ENCODE measurements around the gene ERBIN. TPM values are rescaled to one million over a fixed set of nuclear protein-coding genes. Genes with fewer than 3 reads are reported as not detected.
"Not testable (repeated sequence)": the region's sequence is repeated elsewhere in the genome, so short reads cannot be mapped to it uniquely, and the experiment has no call there.

Gene ERBIN
- total RNA-seq, 2 experiments from 2014 or later: 42.6 to 47.0 TPM

GRCh38 chr5:65900746-65901145 lies 25.6 kb upstream of the ERBIN start:
- no peak for DNase-seq
- POLR2A ChIA-PET: no interaction called here
- Mint-ChIP-seq H3K9me3 (no peaks in the 10 kb centered on the region), H3K27ac (no peak overlapping the region), H3K4me1 (ENCODE audit: low read depth) (no peaks in the 10 kb centered on the region), H3K4me3 (no peak overlapping the region), H3K36me3 (no peaks in the 10 kb centered on the region), H3K27me3 (no peaks in the 10 kb centered on the region)
- CTCF ChIA-PET: no interaction called here
- intact Hi-C loops (cut with micrococcal nuclease): no loop called here

GRCh38 chr5:65902104-65902503 lies 24.3 kb upstream of the ERBIN start:
- Mint-ChIP-seq H3K4me1 (ENCODE audit: low read depth) (no peaks in the 10 kb centered on the region), H3K36me3 (no peaks in the 10 kb centered on the region), H3K27ac (no peak overlapping the region), H3K9me3 (no peaks in the 10 kb centered on the region), H3K27me3 (no peaks in the 10 kb centered on the region), H3K4me3 (no peak overlapping the region)
- no peak for DNase-seq
- ChIA-PET CTCF (interaction anchor here (0.7 kb wide), 1 partner anchor 41 kb away, joined by 3 read pairs; no protein-coding TSS in a partner anchor), POLR2A (no interaction called here)
- intact Hi-C loops (cut with micrococcal nuclease): no loop called here

- ChIA-PET POLR2A (no interaction called here), CTCF (no interaction called here)
- Mint-ChIP-seq H3K27ac (no peak overlapping the region), H3K36me3 (no peaks in the 10 kb centered on the region), H3K4me3 (no peak overlapping the region), H3K9me3 (no peaks in the 10 kb centered on the region), H3K27me3 (no peaks in the 10 kb centered on the region), H3K4me1 (ENCODE audit: low read depth) (no peaks in the 10 kb centered on the region)
- no peak for DNase-seq
- intact Hi-C loops (cut with micrococcal nuclease): no loop called here
Measured at GRCh38 chr5:65903581-65903980, 22.8 kb upstream of the ERBIN start.

GRCh38 chr5:65906256-65906655 lies 20.1 kb upstream of the ERBIN start:
- H3K27me3 Mint-ChIP-seq: no peaks in the 10 kb centered on the region
- no peak overlapping the region for H3K27ac Mint-ChIP-seq
- DNase-seq: no peak
- POLR2A ChIA-PET: interaction anchor here (0.7 kb wide), 1 partner anchor 20 kb away, joined by 3 read pairs; no protein-coding TSS in a partner anchor
- H3K4me3 Mint-ChIP-seq: no peak overlapping the region
- H3K4me1 Mint-ChIP-seq (ENCODE audit: low read depth): no peaks in the 10 kb centered on the region
- CTCF ChIA-PET: no interaction called here
- no peaks in the 10 kb centered on the region for H3K9me3 Mint-ChIP-seq
- intact Hi-C loops (cut with micrococcal nuclease): no loop called here
- no peaks in the 10 kb centered on the region for H3K36me3 Mint-ChIP-seq

GRCh38 chr5:65907135-65907534 lies 19.2 kb upstream of the ERBIN start:
- POLR2A ChIA-PET: no interaction called here
- Mint-ChIP-seq H3K4me3 (no peak overlapping the region), H3K9me3 (no peaks in the 10 kb centered on the region), H3K27me3 (no peaks in the 10 kb centered on the region), H3K27ac (no peak overlapping the region), H3K4me1 (ENCODE audit: low read depth) (no peaks in the 10 kb centered on the region), H3K36me3 (no peaks in the 10 kb centered on the region)
- intact Hi-C loops (cut with micrococcal nuclease): no loop called here
- CTCF ChIA-PET: interaction anchor here (0.6 kb wide), 1 partner anchor 54 kb away, joined by 3 read pairs; no protein-coding TSS in a partner anchor
- no peak for DNase-seq

GRCh38 chr5:65910711-65911110 lies 15.7 kb upstream of the ERBIN start:
- Mint-ChIP-seq H3K4me3 (no peak overlapping the region), H3K36me3 (no peaks in the 10 kb centered on the region), H3K27me3 (no peaks in the 10 kb centered on the region), H3K9me3 (no peaks in the 10 kb centered on the region), H3K27ac (no peak overlapping the region), H3K4me1 (ENCODE audit: low read depth) (no peaks in the 10 kb centered on the region)
- CTCF ChIA-PET: no interaction called here
- POLR2A ChIA-PET: no interaction called here
- DNase-seq: no peak
- intact Hi-C loops (cut with micrococcal nuclease): no loop called here

GRCh38 chr5:65912311-65912710 lies 14.1 kb upstream of the ERBIN start:
- POLR2A ChIA-PET: no interaction called here

GRCh38 chr5:65913519-65913918 lies 12.9 kb upstream of the ERBIN start:
- intact Hi-C loops (cut with micrococcal nuclease): no loop called here
- Mint-ChIP-seq H3K9me3 (no peaks in the 10 kb centered on the region), H3K4me1 (ENCODE audit: low read depth) (no peaks in the 10 kb centered on the region), H3K27ac (no peak overlapping the region), H3K36me3 (no peaks in the 10 kb centered on the region), H3K27me3 (no peaks in the 10 kb centered on the region), H3K4me3 (no peak overlapping the region)
- ChIA-PET CTCF (no interaction called here), POLR2A (no interaction called here)
- DNase-seq: no peak

More at GRCh38 chr5:65912311-65912710, 14.1 kb upstream of the ERBIN start:
- H3K9me3 Mint-ChIP-seq: no peaks in the 10 kb centered on the region
- CTCF ChIA-PET: no interaction called here
- H3K4me1 Mint-ChIP-seq (ENCODE audit: low read depth): no peaks in the 10 kb centered on the region
- no peak for DNase-seq
- H3K4me3 Mint-ChIP-seq: no peak overlapping the region
- intact Hi-C loops (cut with micrococcal nuclease): no loop called here
- no peaks in the 10 kb centered on the region for H3K27me3 Mint-ChIP-seq
- no peaks in the 10 kb centered on the region for H3K36me3 Mint-ChIP-seq
- no peak overlapping the region for H3K27ac Mint-ChIP-seq

GRCh38 chr5:65914641-65915196 lies 11.7 kb upstream of the ERBIN start:
- POLR2A ChIA-PET: no interaction called here
- CTCF ChIA-PET: interaction anchor here (0.6 kb wide), 1 partner anchor 9 kb away, joined by 3 read pairs; no protein-coding TSS in a partner anchor
- intact Hi-C loops (cut with micrococcal nuclease): no loop called here
- no peak for DNase-seq
- Mint-ChIP-seq H3K4me1 (ENCODE audit: low read depth) (no peaks in the 10 kb centered on the region), H3K27me3 (no peaks in the 10 kb centered on the region), H3K4me3 (no peak overlapping the region), H3K9me3 (no peaks in the 10 kb centered on the region), H3K27ac (no peak overlapping the region), H3K36me3 (no peaks in the 10 kb centered on the region)

- DNase-seq; H3K36me3 Mint-ChIP-seq; H3K27me3 Mint-ChIP-seq; H3K4me1 Mint-ChIP-seq (ENCODE audit: low read depth); CTCF ChIA-PET; H3K9me3 Mint-ChIP-seq; intact Hi-C loops (cut with micrococcal nuclease); POLR2A ChIA-PET; H3K27ac Mint-ChIP-seq; H3K4me3 Mint-ChIP-seq: not testable (repeated sequence)
Measured at GRCh38 chr5:65915661-65916060, 10.7 kb upstream of the ERBIN start.

GRCh38 chr5:65916066-65916465 lies 10.3 kb upstream of the ERBIN start:
- Mint-ChIP-seq H3K9me3 (no peaks in the 10 kb centered on the region), H3K36me3 (no peaks in the 10 kb centered on the region), H3K27me3 (no peaks in the 10 kb centered on the region), H3K27ac (no peak overlapping the region), H3K4me1 (ENCODE audit: low read depth) (no peaks in the 10 kb centered on the region), H3K4me3 (no peak overlapping the region)
- intact Hi-C loops (cut with micrococcal nuclease): no loop called here
- ChIA-PET CTCF (no interaction called here), POLR2A (no interaction called here)
- DNase-seq: no peak

- no peak overlapping the region for H3K4me3 Mint-ChIP-seq
- no peaks in the 10 kb centered on the region for H3K27me3 Mint-ChIP-seq
- no peak for DNase-seq
- no peak overlapping the region for H3K27ac Mint-ChIP-seq
- no peaks in the 10 kb centered on the region for H3K9me3 Mint-ChIP-seq
- H3K36me3 Mint-ChIP-seq: no peaks in the 10 kb centered on the region
- H3K4me1 Mint-ChIP-seq (ENCODE audit: low read depth): no peaks in the 10 kb centered on the region
- ChIA-PET CTCF (no interaction called here), POLR2A (no interaction called here)
- intact Hi-C loops (cut with micrococcal nuclease): no loop called here
Measured at GRCh38 chr5:65916636-65917035, 9.7 kb upstream of the ERBIN start.

GRCh38 chr5:65919773-65920172 lies 6.6 kb upstream of the ERBIN start:
- Mint-ChIP-seq H3K36me3 (no peaks in the 10 kb centered on the region), H3K27me3 (no peaks in the 10 kb centered on the region), H3K27ac (no peak overlapping the region), H3K4me1 (ENCODE audit: low read depth) (peaks cover 12% of the 10 kb centered on the region), H3K4me3 (no peak overlapping the region), H3K9me3 (no peaks in the 10 kb centered on the region)
- ChIA-PET CTCF (no interaction called here), POLR2A (no interaction called here)
- intact Hi-C loops (cut with micrococcal nuclease): no loop called here
- DNase-seq: no peak
